Measurements from ENCODE around the gene SLITRK5. TPM values are rescaled to one million over a fixed set of nuclear protein-coding genes. Genes with fewer than 3 reads are reported as not detected.

The SLITRK5 gene
- total and polyA plus RNA-seq, 2 donors from 2014 or later, result 0.09 TPM; not detected in 1

DNA sequence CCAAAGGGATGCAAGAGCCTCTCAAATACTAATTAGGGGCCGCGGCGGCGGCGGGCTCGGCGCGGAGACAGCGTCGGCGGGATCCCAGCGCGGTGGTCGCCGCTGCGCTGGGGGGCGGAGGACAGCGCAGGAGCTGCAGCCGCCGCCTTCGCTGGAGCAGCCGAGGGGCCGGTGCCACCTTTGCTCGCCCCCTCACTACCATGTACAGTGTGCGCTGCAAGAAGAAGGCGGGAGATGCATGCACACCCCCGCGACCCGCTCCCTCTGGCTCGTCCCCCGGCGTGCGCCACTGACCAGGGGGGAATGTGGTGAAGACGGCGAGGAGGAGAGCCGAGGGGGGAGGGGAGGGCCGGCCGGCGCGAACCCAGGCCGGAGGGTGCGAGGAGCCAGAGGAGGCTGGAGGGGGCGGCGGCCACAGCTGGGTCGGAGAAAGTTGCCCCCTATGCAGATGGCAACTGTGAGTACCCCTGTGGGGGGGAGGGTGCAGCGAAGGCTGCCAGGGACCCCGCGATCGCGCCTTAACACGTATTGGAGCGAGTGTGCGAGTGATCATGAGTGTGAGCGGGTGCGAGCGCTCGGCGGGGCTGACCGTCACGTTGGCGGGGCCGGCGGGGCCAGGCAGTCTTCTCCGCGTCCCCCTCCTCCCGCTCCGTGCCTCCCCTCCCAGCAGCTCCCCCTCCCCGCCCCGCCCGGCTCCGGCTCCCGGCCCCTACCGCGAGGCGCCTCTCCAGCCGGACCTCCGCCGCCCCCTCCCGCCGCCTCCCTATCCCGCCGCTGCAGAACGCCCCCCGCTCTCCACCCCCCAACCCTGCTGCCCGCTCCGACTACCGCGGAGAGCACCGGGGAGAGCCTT, 808 bp downstream of the SLITRK5 start:
- Histone ChIP-seq H3K36me3 (ENCODE audit: control insufficient read depth in 2 of 3, insufficient read depth in 3 of 3, low read length in 3 of 3) (no peaks in the 10 kb centered on the region), H3K4me1 (ENCODE audit: control insufficient read depth in 2 of 3, insufficient read depth in 2 of 3, low read depth in 1 of 3, low read length in 3 of 3) (peaks cover 0 to 9% (median 0%) of the 10 kb centered on the region in 3 donors), H3K27ac (ENCODE audit: low read depth in 2 of 2, low read length in 2 of 2) (no peak overlapping the region), H3K4me3 (ENCODE audit: low read length in 3 of 3) (peak overlapping the region in 2 of 3 donors; percentile 38 to 60), H3K9ac (ENCODE audit: low read length in 3 of 3) (no peak overlapping the region), H3K27me3 (ENCODE audit: control insufficient read depth, insufficient read depth, low read length) (peaks cover 26% of the 10 kb centered on the region), H3K9me3 (ENCODE audit: control insufficient read depth in 2 of 3, insufficient read depth in 1 of 3, low read length in 3 of 3) (peaks cover 0 to 3% (median 2%) of the 10 kb centered on the region in 3 donors)
- FAIRE-seq, result no peak
- TF ChIP-seq, protein P1, sequence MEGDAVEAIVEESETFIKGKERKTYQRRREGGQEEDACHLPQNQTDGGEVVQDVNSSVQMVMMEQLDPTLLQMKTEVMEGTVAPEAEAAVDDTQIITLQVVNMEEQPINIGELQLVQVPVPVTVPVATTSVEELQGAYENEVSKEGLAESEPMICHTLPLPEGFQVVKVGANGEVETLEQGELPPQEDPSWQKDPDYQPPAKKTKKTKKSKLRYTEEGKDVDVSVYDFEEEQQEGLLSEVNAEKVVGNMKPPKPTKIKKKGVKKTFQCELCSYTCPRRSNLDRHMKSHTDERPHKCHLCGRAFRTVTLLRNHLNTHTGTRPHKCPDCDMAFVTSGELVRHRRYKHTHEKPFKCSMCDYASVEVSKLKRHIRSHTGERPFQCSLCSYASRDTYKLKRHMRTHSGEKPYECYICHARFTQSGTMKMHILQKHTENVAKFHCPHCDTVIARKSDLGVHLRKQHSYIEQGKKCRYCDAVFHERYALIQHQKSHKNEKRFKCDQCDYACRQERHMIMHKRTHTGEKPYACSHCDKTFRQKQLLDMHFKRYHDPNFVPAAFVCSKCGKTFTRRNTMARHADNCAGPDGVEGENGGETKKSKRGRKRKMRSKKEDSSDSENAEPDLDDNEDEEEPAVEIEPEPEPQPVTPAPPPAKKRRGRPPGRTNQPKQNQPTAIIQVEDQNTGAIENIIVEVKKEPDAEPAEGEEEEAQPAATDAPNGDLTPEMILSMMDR (IDR thresholded peaks at IDR 0.05; ENCODE audit: borderline replicate concordance, extremely low read depth, insufficient read depth), result no peak
- intact Hi-C loops (cut with DNase I), result no loop called here
- peak; percentile 22 to 77 (median 41) for DNase-seq

DNA sequence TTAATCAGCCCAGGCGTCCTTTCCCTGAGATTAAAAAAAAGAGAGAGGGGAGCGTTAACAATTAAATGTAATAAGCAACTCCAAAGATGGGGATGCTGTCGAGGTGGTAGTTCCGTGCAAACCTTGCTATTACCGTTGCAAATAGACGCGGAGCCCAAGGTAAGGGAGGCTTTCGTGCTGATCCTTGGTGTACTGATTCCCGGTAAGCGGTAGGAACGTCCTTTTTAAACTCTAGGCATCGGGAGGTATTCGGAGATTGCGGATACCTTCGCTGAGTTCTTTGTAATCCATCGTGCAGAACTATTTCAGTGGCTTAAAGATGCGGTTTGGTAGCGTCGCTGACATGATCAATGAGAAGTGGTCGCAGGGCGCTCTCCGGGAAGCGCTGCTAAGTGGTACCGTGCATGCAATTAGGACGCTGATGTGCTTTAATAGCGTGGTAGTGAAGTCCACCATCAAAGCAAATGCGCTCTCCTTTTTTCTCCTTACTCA, 3.1 kb downstream of the SLITRK5 start:
- no peak overlapping the region for H3K9ac ChIP-seq (ENCODE audit: low read length in 3 of 3)
- intact Hi-C loops (cut with DNase I), result no loop called here
- H3K27ac ChIP-seq (ENCODE audit: low read depth in 2 of 2, low read length in 2 of 2), result no peak overlapping the region
- peaks cover 27% of the 10 kb centered on the region for H3K27me3 ChIP-seq (ENCODE audit: control insufficient read depth, insufficient read depth, low read length)
- H3K4me1 ChIP-seq (ENCODE audit: control insufficient read depth in 2 of 3, insufficient read depth in 2 of 3, low read depth in 1 of 3, low read length in 3 of 3), result peaks cover 0 to 10% (median 0%) of the 10 kb centered on the region in 3 donors
- no peaks in the 10 kb centered on the region for H3K36me3 ChIP-seq (ENCODE audit: control insufficient read depth in 2 of 3, insufficient read depth in 3 of 3, low read length in 3 of 3)
- FAIRE-seq (no peak), DNase-seq (peak in 4 of 5 donors; percentile 8 to 34 (median 22))
- peak overlapping the region in 1 of 3 donors; percentile 18 for H3K4me3 ChIP-seq (ENCODE audit: low read length in 3 of 3)
- H3K9me3 ChIP-seq (ENCODE audit: control insufficient read depth in 2 of 3, insufficient read depth in 1 of 3, low read length in 3 of 3), result peaks cover 0 to 3% (median 2%) of the 10 kb centered on the region in 3 donors
- TF ChIP-seq, protein P1 (IDR thresholded peaks at IDR 0.05; ENCODE audit: borderline replicate concordance, extremely low read depth, insufficient read depth), result no peak

DNA sequence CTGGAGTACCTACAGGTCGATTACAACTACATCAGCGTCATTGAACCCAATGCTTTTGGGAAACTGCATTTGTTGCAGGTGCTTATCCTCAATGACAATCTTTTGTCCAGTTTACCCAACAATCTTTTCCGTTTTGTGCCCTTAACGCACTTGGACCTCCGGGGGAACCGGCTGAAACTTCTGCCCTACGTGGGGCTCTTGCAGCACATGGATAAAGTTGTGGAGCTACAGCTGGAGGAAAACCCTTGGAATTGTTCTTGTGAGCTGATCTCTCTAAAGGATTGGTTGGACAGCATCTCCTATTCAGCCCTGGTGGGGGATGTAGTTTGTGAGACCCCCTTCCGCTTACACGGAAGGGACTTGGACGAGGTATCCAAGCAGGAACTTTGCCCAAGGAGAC, 4.7 kb downstream of the SLITRK5 start:
- Histone ChIP-seq H3K27me3 (ENCODE audit: control insufficient read depth, insufficient read depth, low read length) (peaks cover 30% of the 10 kb centered on the region), H3K4me3 (ENCODE audit: low read length in 3 of 3) (no peak overlapping the region), H3K27ac (ENCODE audit: low read depth in 2 of 2, low read length in 2 of 2) (no peak overlapping the region), H3K9ac (ENCODE audit: low read length in 3 of 3) (no peak overlapping the region), H3K4me1 (ENCODE audit: control insufficient read depth in 2 of 3, insufficient read depth in 2 of 3, low read depth in 1 of 3, low read length in 3 of 3) (peaks cover 0 to 9% (median 0%) of the 10 kb centered on the region in 3 donors), H3K36me3 (ENCODE audit: control insufficient read depth in 2 of 3, insufficient read depth in 3 of 3, low read length in 3 of 3) (no peaks in the 10 kb centered on the region), H3K9me3 (ENCODE audit: control insufficient read depth in 2 of 3, insufficient read depth in 1 of 3, low read length in 3 of 3) (peaks cover 0 to 3% (median 2%) of the 10 kb centered on the region in 3 donors)
- DNase-seq (peak in 1 of 5 donors; percentile 3), FAIRE-seq (no peak)
- TF ChIP-seq, protein P1 (IDR thresholded peaks at IDR 0.05; ENCODE audit: borderline replicate concordance, extremely low read depth, insufficient read depth), result no peak
- intact Hi-C loops (cut with DNase I), result no loop called here

Data from kidney (tissue), 14 donors.